GM21717 (cell line): ENCODE results near the gene BCAR3.
A peak's percentile ranks its signal among the peaks of the same experiment; 100 is the strongest.

Experiments
- ATAC-seq: cut with Tn5 transposase; IDR thresholded peaks from one replicate; pipeline ENCODE4 v1.9.1; 2021; ENCODE audit warnings: mild to moderate bottlenecking, moderate library complexity; ENCODE audit not compliant: unreplicated experiment

BCAR3 gene

GRCh38 chr1:93617670-93618499, 63.8 kb downstream of the BCAR3 start:
- no peak for ATAC-seq

- ATAC-seq: no peak
Observed at GRCh38 chr1:93616996-93617669, 64.5 kb downstream of the BCAR3 start.

- ATAC-seq: no peak
Observed at GRCh38 chr1:93616221-93616995, 65.2 kb downstream of the BCAR3 start.

- ATAC-seq: peak; percentile 83
Observed at GRCh38 chr1:93615582-93616150, 66.0 kb downstream of the BCAR3 start.

- peak; percentile 38 for ATAC-seq
Observed at GRCh38 chr1:93614986-93615581, 66.6 kb downstream of the BCAR3 start.

GRCh38 chr1:93614541-93614940, 67.1 kb downstream of the BCAR3 start:
- ATAC-seq: no peak

GRCh38 chr1:93613898-93614297, 67.7 kb downstream of the BCAR3 start:
- no peak for ATAC-seq

- ATAC-seq: no peak
Observed at GRCh38 chr1:93612510-93612909, 69.1 kb downstream of the BCAR3 start.

GRCh38 chr1:93611668-93612067, 70.0 kb downstream of the BCAR3 start:
- no peak for ATAC-seq

GRCh38 chr1:93609536-93609935, 72.1 kb downstream of the BCAR3 start:
- no peak for ATAC-seq

- peak; percentile 26 for ATAC-seq
Observed at GRCh38 chr1:93608187-93609109, 73.2 kb downstream of the BCAR3 start.

- peak; percentile 94 for ATAC-seq
Observed at GRCh38 chr1:93607814-93608186, 73.8 kb downstream of the BCAR3 start.

- ATAC-seq: no peak
Observed at GRCh38 chr1:93605812-93606512, 75.7 kb downstream of the BCAR3 start.

GRCh38 chr1:93605026-93605568, 76.5 kb downstream of the BCAR3 start:
- no peak for ATAC-seq

GRCh38 chr1:93604411-93604810, 77.2 kb downstream of the BCAR3 start:
- ATAC-seq: no peak

GRCh38 chr1:93603601-93604000, 78.0 kb downstream of the BCAR3 start:
- ATAC-seq: no peak

GRCh38 chr1:93603106-93603505, 78.5 kb downstream of the BCAR3 start:
- no peak for ATAC-seq

- ATAC-seq: no peak
Observed at GRCh38 chr1:93602101-93602500, 79.5 kb downstream of the BCAR3 start.

- ATAC-seq: no peak
Observed at GRCh38 chr1:93601686-93602085, 80.0 kb downstream of the BCAR3 start.
